Suprapubic skin (tissue), 3 donors: Measurements from ENCODE around the gene SIL1.

ENCODE experiments used
- POLR2A ChIP-seq, 2 donors: fragments of 450-650 bp; IDR thresholded peaks; one replicate each; pipeline ENCODE4 v1.6.1; 2017; ENCODE audit warnings: antibody characterized with exemption in 2 of 2, mild to moderate bottlenecking in 2 of 2, moderate library complexity in 2 of 2
- TF ChIP-seq, protein P1 (sequence below), 2 donors: fragments of 200-600 bp in 1 of 2; fragments of 450-650 bp in 1 of 2; sonication (generic) in 1 of 2; IDR thresholded peaks; one replicate each; pipeline ENCODE4 v1.5.1; 2016 to 2019; ENCODE audit warnings: antibody characterized with exemption in 2 of 2, mild to moderate bottlenecking in 1 of 2, moderate library complexity in 1 of 2

GRCh38 chr5:139061274-139061673, 136.9 kb downstream of the SIL1 start:
- TF ChIP-seq, protein P1, sequence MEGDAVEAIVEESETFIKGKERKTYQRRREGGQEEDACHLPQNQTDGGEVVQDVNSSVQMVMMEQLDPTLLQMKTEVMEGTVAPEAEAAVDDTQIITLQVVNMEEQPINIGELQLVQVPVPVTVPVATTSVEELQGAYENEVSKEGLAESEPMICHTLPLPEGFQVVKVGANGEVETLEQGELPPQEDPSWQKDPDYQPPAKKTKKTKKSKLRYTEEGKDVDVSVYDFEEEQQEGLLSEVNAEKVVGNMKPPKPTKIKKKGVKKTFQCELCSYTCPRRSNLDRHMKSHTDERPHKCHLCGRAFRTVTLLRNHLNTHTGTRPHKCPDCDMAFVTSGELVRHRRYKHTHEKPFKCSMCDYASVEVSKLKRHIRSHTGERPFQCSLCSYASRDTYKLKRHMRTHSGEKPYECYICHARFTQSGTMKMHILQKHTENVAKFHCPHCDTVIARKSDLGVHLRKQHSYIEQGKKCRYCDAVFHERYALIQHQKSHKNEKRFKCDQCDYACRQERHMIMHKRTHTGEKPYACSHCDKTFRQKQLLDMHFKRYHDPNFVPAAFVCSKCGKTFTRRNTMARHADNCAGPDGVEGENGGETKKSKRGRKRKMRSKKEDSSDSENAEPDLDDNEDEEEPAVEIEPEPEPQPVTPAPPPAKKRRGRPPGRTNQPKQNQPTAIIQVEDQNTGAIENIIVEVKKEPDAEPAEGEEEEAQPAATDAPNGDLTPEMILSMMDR (IDR thresholded peaks at IDR 0.05): no peak
- no peak for TF ChIP-seq POLR2A (IDR thresholded peaks at IDR 0.05)
